A549 (cell line): Measurements from ENCODE around the gene VPS29. TPM values are rescaled to one million over a fixed set of nuclear protein-coding genes. Genes with fewer than 3 reads are reported as not detected.

Source experiments
- ATAC-seq, 2 experiments: fragments of 200-7000 bp in 1 of 2; fragments of >200 bp in 1 of 2; cut with Nextera tagmentation in 1 of 2; cut with Tn5 transposase in 1 of 2; 3 replicates each; pipeline versions ENCODE4 v1.8.0 to v1.9.1; 2018 to 2020; ENCODE audit warnings: mild to moderate bottlenecking in 1 of 2, moderate library complexity in 1 of 2
- CTCF ChIA-PET: fragments of 300-600 bp; sonication (Branson Sonifier 250); formaldehyde crosslinking; extraction: SDS; loops from one replicate; lab custom pipeline; 2021; ENCODE audit warnings: antibody characterized with exemption, inconsistent platforms; lab: Yijun Ruan, JAX
- POLR2A ChIA-PET: fragments of 350-600 bp; formaldehyde crosslinking; extraction: SDS; loops from one replicate; lab custom pipeline; 2021; ENCODE audit warnings: antibody characterized with exemption, inconsistent platforms; lab: Yijun Ruan, JAX
- DNase-seq, 2 experiments: peaks; one replicate each; pipeline versions ENCODE4 v3.0.0 to v3.0.0-alpha.2; 2011 to 2016; ENCODE audit warnings: low read depth in 1 of 2, low spot score in 1 of 2
- FAIRE-seq: peaks from 2 replicates; lab custom pipeline; 2011; peaks lifted over from hg19 to GRCh38; lab: Jason Lieb, UNC
- H3K27ac ChIP-seq, 2 experiments: fragments of >200 bp; sonication (Bioruptor Twin); formaldehyde crosslinking; 3 replicates each; pipeline ENCODE4 v1.5.1; 2016 to 2017
- H3K4me1 ChIP-seq: fragments of >200 bp; sonication (Bioruptor Twin); formaldehyde crosslinking; 3 replicates; pipeline ENCODE4 v1.6.1; 2016
- H3K4me2 ChIP-seq: fragments of >200 bp; sonication (Bioruptor Twin); formaldehyde crosslinking; 3 replicates; pipeline ENCODE4 v1.6.1; 2016
- H3K4me3 ChIP-seq: fragments of >200 bp; sonication (Bioruptor Twin); formaldehyde crosslinking; 3 replicates; pipeline ENCODE4 v1.5.1; 2016
- H3K9me3 ChIP-seq: fragments of >200 bp; sonication (Bioruptor Twin); formaldehyde crosslinking; 3 replicates; pipeline ENCODE4 v1.6.1; 2016
- BHLHE40 ChIP-seq: IDR thresholded peaks from 2 replicates; pipeline ENCODE4 v1.6.1; 2012; ENCODE audit warnings: low read depth, low read length, inconsistent platforms
- CBX2 ChIP-seq: fragments of 200-600 bp; sonication (generic); IDR thresholded peaks from 2 replicates; pipeline ENCODE4 v1.6.1; 2016; ENCODE audit warnings: low read depth, mild to moderate bottlenecking, borderline replicate concordance
- CEBPB ChIP-seq, 2 experiments: fragments of >200 bp in 1 of 2; sonication (Bioruptor Twin) in 1 of 2; formaldehyde crosslinking in 1 of 2; IDR thresholded peaks; 2 replicates each; pipeline ENCODE4 v1.6.1; 2012 to 2016
- CHD2 ChIP-seq: fragments of 150-350 bp; IDR thresholded peaks from 2 replicates; pipeline ENCODE4 v1.6.1; 2014; ENCODE audit warnings: low read length; ENCODE audit not compliant: partially characterized antibody
- FOSB ChIP-seq: fragments of 250-450 bp; sonication (Bioruptor Pico); IDR thresholded peaks from 2 replicates; pipeline ENCODE4 v1.5.0; 2020; ENCODE audit warnings: mild to moderate bottlenecking, moderate library complexity
- GATA3 ChIP-seq: IDR thresholded peaks from 2 replicates; pipeline ENCODE4 v1.6.1; 2012; ENCODE audit warnings: borderline replicate concordance
- HDAC2 ChIP-seq: fragments of 200-600 bp; sonication (generic); IDR thresholded peaks from 2 replicates; pipeline ENCODE4 v1.6.1; 2016
- HEYL ChIP-seq: fragments of 250-450 bp; sonication (Bioruptor Pico); IDR thresholded peaks from 2 replicates; pipeline ENCODE4 v1.8.0; 2021; ENCODE audit warnings: mild to moderate bottlenecking, moderate library complexity
- HOXB5 ChIP-seq: fragments of 250-450 bp; sonication (Bioruptor Pico); IDR thresholded peaks from 2 replicates; pipeline ENCODE4 v1.5.0; 2020; ENCODE audit warnings: mild to moderate bottlenecking, moderate library complexity
- JUN ChIP-seq, 2 experiments: fragments of >200 bp; sonication (Bioruptor Twin); formaldehyde crosslinking; IDR thresholded peaks; 2 replicates in 1 of 2; 3 replicates in 1 of 2; pipeline ENCODE4 v1.6.1; 2016 to 2017
- JUNB ChIP-seq: fragments of >200 bp; sonication (Bioruptor Twin); formaldehyde crosslinking; IDR thresholded peaks from 2 replicates; pipeline ENCODE4 v1.6.1; 2016
- KDM1A ChIP-seq: fragments of 200-600 bp; sonication (generic); IDR thresholded peaks from 2 replicates; pipeline ENCODE4 v1.6.1; 2016; ENCODE audit warnings: low read depth, mild to moderate bottlenecking
- KDM5A ChIP-seq: fragments of 200-600 bp; sonication (generic); IDR thresholded peaks from 2 replicates; pipeline ENCODE4 v1.6.1; 2016; ENCODE audit warnings: antibody characterized with exemption, mild to moderate bottlenecking
- MAFK ChIP-seq: fragments of 450-650 bp; IDR thresholded peaks from 2 replicates; pipeline ENCODE4 v1.6.1; 2014; ENCODE audit not compliant: partially characterized antibody
- MYC ChIP-seq: IDR thresholded peaks from 2 replicates; pipeline ENCODE4 v1.6.1; 2012; ENCODE audit warnings: mild to moderate bottlenecking, inconsistent platforms, low read length, improper control_type of control experiment, borderline replicate concordance
- NFE2L2 ChIP-seq: fragments of 150-350 bp; conservative IDR thresholded peaks from 2 replicates; pipeline ENCODE4 v1.6.1; 2014; ENCODE audit warnings: low read length
- RAD21 ChIP-seq, 2 experiments: fragments of >200 bp in 1 of 2; sonication (Bioruptor Twin) in 1 of 2; formaldehyde crosslinking in 1 of 2; IDR thresholded peaks in 1 of 2; conservative IDR thresholded peaks in 1 of 2; 2 replicates in 1 of 2; 3 replicates in 1 of 2; pipeline ENCODE4 v1.6.1; 2012 to 2018; ENCODE audit warnings: inconsistent platforms in 1 of 2
- RFX5 ChIP-seq: fragments of 450-650 bp; IDR thresholded peaks from 2 replicates; pipeline ENCODE4 v1.7.1; 2014; ENCODE audit warnings: antibody characterized with exemption, mild to moderate bottlenecking, moderate library complexity
- ZC3H11A ChIP-seq: fragments of 450-650 bp; IDR thresholded peaks from 2 replicates; pipeline ENCODE4 v1.6.1; 2014; ENCODE audit warnings: antibody characterized with exemption, mild to moderate bottlenecking
- ZFP36 ChIP-seq: fragments of 450-650 bp; IDR thresholded peaks from 2 replicates; pipeline ENCODE4 v1.6.1; 2014; ENCODE audit warnings: borderline replicate concordance; ENCODE audit not compliant: partially characterized antibody
- ZNF302 ChIP-seq: fragments of 250-450 bp; sonication (Bioruptor Pico); IDR thresholded peaks from 2 replicates; pipeline ENCODE4 v1.9.0; 2021; ENCODE audit warnings: inconsistent platforms, mild to moderate bottlenecking, moderate library complexity
- WGBS: methylation state at CpG from one replicate; pipeline ENCODE4 v1.1.6; 2017; ENCODE audit errors: missing lambda C conversion rate; 5-methylcytosine and 5-hydroxymethylcytosine counted together
- polyA plus RNA-seq, 4 experiments: library from polyadenylated mRNA; depleted of rRNA in 3 of 4; stranded (reverse); fragments of >200 nt; fragmentation: RNase III in 1 of 4; extraction: RNeasy Plus Mini Kit Qiagen cat#74134 plus additional on column Dnase treatment in 1 of 4; gene quantifications; 2 replicates in 3 of 4; 3 replicates in 1 of 4; pipeline ENCODE4 v1.2.3, GENCODE V29; 2011 to 2017
- TF ChIP-seq, protein P1 (sequence below): IDR thresholded peaks from 2 replicates; pipeline ENCODE4 v1.6.1; 2012
- TF ChIP-seq, protein P2 (sequence below): IDR thresholded peaks from 2 replicates; pipeline ENCODE4 v1.6.1; 2012
- TF ChIP-seq, protein P3 (sequence below): fragments of >200 bp; sonication (Bioruptor Twin); formaldehyde crosslinking; IDR thresholded peaks from 2 replicates; pipeline ENCODE4 v1.6.1; 2016

VPS29 gene
- polyA plus RNA-seq, 2 of the 4 experiments (the other 2 are of a cell fraction): 183 to 230 TPM

DNA sequence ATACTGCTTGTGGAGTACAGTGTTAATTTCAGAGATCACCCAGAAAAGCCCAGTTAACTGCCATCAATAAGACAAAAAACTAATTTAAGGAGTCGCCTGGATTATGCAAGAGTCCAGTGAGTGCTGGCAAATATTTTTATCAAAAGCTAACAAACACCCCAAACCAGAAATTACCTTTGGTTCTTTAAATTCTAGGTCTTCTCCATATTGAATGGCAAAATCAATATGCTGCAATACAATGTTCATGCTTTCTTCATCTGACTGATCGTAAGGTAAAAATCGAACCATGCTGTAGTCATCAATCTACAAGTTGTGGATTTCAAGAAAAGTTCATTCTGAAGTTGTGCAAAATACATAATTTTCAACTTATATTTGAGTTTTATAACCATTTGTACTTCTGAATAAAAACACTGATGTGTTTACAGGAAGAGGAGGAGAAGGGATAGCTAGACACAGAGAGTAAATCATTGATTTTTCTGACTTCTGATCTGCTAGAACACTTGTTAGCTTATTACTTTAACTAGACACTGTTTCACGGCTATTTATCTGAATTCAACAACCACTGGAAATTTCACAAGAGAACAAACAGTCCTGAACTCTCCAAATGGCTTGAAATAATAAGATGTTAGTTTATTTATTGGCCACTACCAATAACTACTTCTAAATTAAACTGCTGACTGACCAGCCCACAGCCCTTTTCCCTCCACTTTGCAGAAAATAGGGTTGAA is 48.2 kb downstream of the VPS29 start:
- POLR2A ChIA-PET: interaction anchor here (1.5 kb wide), 1 partner anchor 15 kb away, joined by 6 read pairs; the partner anchor contains the start of genes FAM216A and GPN3
- DNase-seq (no peak), FAIRE-seq (no peak), ATAC-seq (no peak)
- Histone ChIP-seq H3K4me1 (0 out of 3 replicates have a peak, but pooled peaks cover 4% of the 10 kb centered on the region), H3K9me3 (no peaks in the 10 kb centered on the region), H3K27ac (no peak overlapping the region), H3K4me3 (no peak overlapping the region), H3K4me2 (no peak overlapping the region)
- TF ChIP-seq HOXB5 (CRISPR knock-in tag) (no peak), RFX5 (no peak), CBX2 (no peak), KDM5A (no peak), HEYL (CRISPR knock-in tag) (no peak), ZNF302 (CRISPR knock-in tag) (no peak), JUN (IDR thresholded peaks at IDR 0.05) (no peak), ZC3H11A (no peak), ZFP36 (no peak), KDM1A (no peak), NFE2L2 (no peak), JUNB (no peak), MAFK (no peak), MYC (no peak)
- whole genome bisulfite sequencing: 87% methylated on average over 4 of the region's 4 CpGs
- CTCF ChIA-PET: interaction anchor here (8.6 to 12.5 kb wide), 2 partner anchors 12 to 147 kb away, joined by 133 to 160 read pairs; partner anchors contain the start of genes FAM216A and GPN3

DNA sequence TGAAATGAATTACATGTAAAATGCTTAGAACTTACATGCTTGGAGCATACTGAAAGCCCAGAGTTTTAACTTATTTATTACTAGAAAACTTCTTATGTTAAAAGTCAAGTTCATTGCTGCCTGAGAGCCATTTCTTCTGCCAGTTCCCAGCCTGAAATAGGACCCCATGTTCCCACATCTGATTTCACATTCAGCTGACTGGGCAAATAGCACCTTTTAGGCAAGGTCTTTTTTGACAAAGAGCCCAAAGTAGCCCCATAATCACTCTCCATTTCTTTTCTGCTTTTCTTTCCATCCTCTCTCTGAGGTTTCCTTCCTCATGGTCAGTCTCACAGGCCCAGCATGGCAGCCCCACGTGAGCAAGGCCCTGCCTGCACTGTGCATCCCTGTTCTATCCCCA is 50.6 kb downstream of the VPS29 start:
- ChIA-PET CTCF (interaction anchor here (0.8 to 12.5 kb wide), 10 partner anchors 15 to 383 kb away, joined by 3 to 160 read pairs (median 6); partner anchors contain the start of genes FAM216A and GPN3), POLR2A (interaction anchor here (0.5 to 2.4 kb wide), 2 partner anchors 17 to 90 kb away, joined by 3 to 29 read pairs; partner anchors contain the start of genes FAM216A and GPN3)
- Histone ChIP-seq H3K27ac (no peak overlapping the region), H3K4me3 (no peak overlapping the region), H3K4me2 (no peak overlapping the region), H3K4me1 (peaks cover 13% of the 10 kb centered on the region; the same call in 1 of the 3 replicates), H3K9me3 (no peaks in the 10 kb centered on the region)
- FAIRE-seq (no peak), ATAC-seq (no peak), DNase-seq (no peak)
- 75% methylated on average over 1 of the region's 1 CpG for WGBS
- TF ChIP-seq FOSB (CRISPR knock-in tag) (no peak), MAFK (no peak), RFX5 (no peak), JUN (IDR thresholded peaks at IDR 0.05) (no peak), KDM1A (no peak), HOXB5 (CRISPR knock-in tag) (no peak), HDAC2 (no peak), GATA3 (no peak), CHD2 (no peak), BHLHE40 (no peak), ZC3H11A (no peak), RAD21 (conservative IDR thresholded peaks at IDR 0.05 in 1 of 2, IDR thresholded peaks at IDR 0.05 in 1 of 2) (no peak), CEBPB (IDR thresholded peaks at IDR 0.05) (no peak)
- TF ChIP-seq, protein P1, sequence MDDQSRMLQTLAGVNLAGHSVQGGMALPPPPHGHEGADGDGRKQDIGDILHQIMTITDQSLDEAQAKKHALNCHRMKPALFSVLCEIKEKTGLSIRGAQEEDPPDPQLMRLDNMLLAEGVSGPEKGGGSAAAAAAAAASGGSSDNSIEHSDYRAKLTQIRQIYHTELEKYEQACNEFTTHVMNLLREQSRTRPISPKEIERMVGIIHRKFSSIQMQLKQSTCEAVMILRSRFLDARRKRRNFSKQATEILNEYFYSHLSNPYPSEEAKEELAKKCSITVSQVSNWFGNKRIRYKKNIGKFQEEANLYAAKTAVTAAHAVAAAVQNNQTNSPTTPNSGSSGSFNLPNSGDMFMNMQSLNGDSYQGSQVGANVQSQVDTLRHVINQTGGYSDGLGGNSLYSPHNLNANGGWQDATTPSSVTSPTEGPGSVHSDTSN: no peak
- TF ChIP-seq, protein P2, sequence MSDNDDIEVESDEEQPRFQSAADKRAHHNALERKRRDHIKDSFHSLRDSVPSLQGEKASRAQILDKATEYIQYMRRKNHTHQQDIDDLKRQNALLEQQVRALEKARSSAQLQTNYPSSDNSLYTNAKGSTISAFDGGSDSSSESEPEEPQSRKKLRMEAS: no peak
- TF ChIP-seq, protein P3, sequence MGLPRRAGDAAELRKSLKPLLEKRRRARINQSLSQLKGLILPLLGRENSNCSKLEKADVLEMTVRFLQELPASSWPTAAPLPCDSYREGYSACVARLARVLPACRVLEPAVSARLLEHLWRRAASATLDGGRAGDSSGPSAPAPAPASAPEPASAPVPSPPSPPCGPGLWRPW: no peak
